NCI-H146 treated with DMSO at 0.1 percent for 48 hours (cell line): ENCODE results near the gene NR2F2.

Source experiments
- DNase-seq: peaks from one replicate; lab custom pipeline; 2025; ENCODE audit not compliant: unreplicated experiment; lab: John Stamatoyannopoulos, UW

The NR2F2 gene

GRCh38 chr15:96352604-96353405, 22.3 kb downstream of the NR2F2 start:
- no peak for DNase-seq

- DNase-seq = no peak
These were observed 23.0 kb downstream of the NR2F2 start for GRCh38 chr15:96353416-96353929.

- no peak for DNase-seq
These were observed 23.6 kb downstream of the NR2F2 start for GRCh38 chr15:96353930-96354730.

- DNase-seq = no peak
These were observed 24.4 kb downstream of the NR2F2 start for GRCh38 chr15:96354731-96355567.

- DNase-seq = no peak
These were observed 25.2 kb downstream of the NR2F2 start for GRCh38 chr15:96355568-96356187.

- DNase-seq = peak; percentile 7
These were observed 26.3 kb downstream of the NR2F2 start for GRCh38 chr15:96356494-96357455.

- no peak for DNase-seq
These were observed 27.7 kb downstream of the NR2F2 start for GRCh38 chr15:96358001-96358801.

- no peak for DNase-seq
These were observed 28.5 kb downstream of the NR2F2 start for GRCh38 chr15:96358821-96359615.

GRCh38 chr15:96359616-96360521, 29.4 kb downstream of the NR2F2 start:
- no peak for DNase-seq

- DNase-seq = no peak
These were observed 30.2 kb downstream of the NR2F2 start for GRCh38 chr15:96360581-96361308.

GRCh38 chr15:96361309-96362010, 31.0 kb downstream of the NR2F2 start:
- DNase-seq = no peak

- no peak for DNase-seq
These were observed 31.7 kb downstream of the NR2F2 start for GRCh38 chr15:96362011-96362754.

GRCh38 chr15:96362755-96363651, 32.5 kb downstream of the NR2F2 start:
- no peak for DNase-seq

GRCh38 chr15:96363707-96364106, 33.2 kb downstream of the NR2F2 start:
- DNase-seq = no peak
